H1 (cell line): ENCODE measurements around the gene BPIFB4. TPM values are rescaled to one million over a fixed set of nuclear protein-coding genes. Genes with fewer than 3 reads are reported as not detected.

Experiments used
- CTCF ChIA-PET: fragments of 300-600 bp; sonication (Branson Sonifier 250); formaldehyde crosslinking; loops from one replicate; lab custom pipeline; 2021; ENCODE audit not compliant: partially characterized antibody; lab: Charles Lee
- POLR2A ChIA-PET: fragments of 300-600 bp; sonication (Branson Sonifier 250); formaldehyde crosslinking; loops from one replicate; lab custom pipeline; 2021; ENCODE audit warnings: inconsistent platforms; ENCODE audit not compliant: partially characterized antibody; lab: Charles Lee
- DNase-seq, 2 experiments: peaks; one replicate each; pipeline versions ENCODE4 v3.0.0 to v3.0.0-alpha.2; 2010 to 2022; ENCODE audit warnings: low spot score in 2 of 2, low read depth in 1 of 2, mixed read lengths in 1 of 2
- FAIRE-seq: peaks from 2 replicates; lab custom pipeline; 2011; peaks lifted over from hg19 to GRCh38; lab: Jason Lieb, UNC
- H2AFZ ChIP-seq: 2 replicates; pipeline ENCODE4 v1.8.1; 2012; ENCODE audit warnings: low read length, inconsistent platforms
- H2AK5ac ChIP-seq: 2 replicates; pipeline ENCODE4 v1.6.1; 2013; ENCODE audit warnings: low read depth, low read length
- H2BK120ac ChIP-seq: replicated peaks from 2 replicates; pipeline ENCODE3; 2013; ENCODE audit warnings: low read depth, low read length, inconsistent platforms
- H2BK12ac ChIP-seq: 2 replicates; pipeline ENCODE4 v1.6.1; 2013; ENCODE audit warnings: low read depth, low read length
- H2BK15ac ChIP-seq: 2 replicates; pipeline ENCODE4 v1.6.1; 2013; ENCODE audit warnings: low read length
- H2BK20ac ChIP-seq: 2 replicates; pipeline ENCODE4 v1.6.1; 2013; ENCODE audit warnings: low read length
- H2BK5ac ChIP-seq: 2 replicates; pipeline ENCODE4 v1.6.1; 2013; ENCODE audit warnings: low read depth, low read length
- H3K14ac ChIP-seq: 2 replicates; pipeline ENCODE4 v1.6.1; 2013; ENCODE audit warnings: inconsistent platforms; ENCODE audit not compliant: insufficient read length
- H3K18ac ChIP-seq: 2 replicates; pipeline ENCODE4 v1.6.1; 2013; ENCODE audit warnings: low read length; ENCODE audit errors: extremely low read depth
- H3K23ac ChIP-seq: 2 replicates; pipeline ENCODE4 v1.6.1; 2013; ENCODE audit warnings: inconsistent platforms; ENCODE audit not compliant: insufficient read length
- H3K23me2 ChIP-seq: 2 replicates; pipeline ENCODE4 v1.6.1; 2013; ENCODE audit warnings: low read depth, low read length
- H3K27ac ChIP-seq: 2 replicates; pipeline ENCODE4 v1.6.1; 2011; ENCODE audit warnings: low read depth, low read length, inconsistent platforms
- H3K27me3 ChIP-seq, 4 experiments: replicated peaks in 1 of 4; 1 replicate in 1 of 4; 2 replicates in 3 of 4; pipeline versions ENCODE4 v1.6.1 to v1.8.1; 2011 to 2013; ENCODE audit warnings: low read length in 3 of 4, mild to moderate bottlenecking in 3 of 4, inconsistent platforms in 2 of 4, mixed read lengths in 2 of 4, moderate library complexity in 1 of 4; ENCODE audit not compliant: control insufficient read depth in 3 of 4, insufficient read depth in 3 of 4; ENCODE audit errors: extremely low read depth in 1 of 4
- H3K36me3 ChIP-seq, 4 experiments: 2 replicates each; pipeline versions ENCODE4 v1.6.1 to v1.8.1; 2011 to 2013; ENCODE audit warnings: mild to moderate bottlenecking in 4 of 4, low read length in 3 of 4, moderate library complexity in 2 of 4, control low read depth in 1 of 4, inconsistent platforms in 1 of 4; ENCODE audit not compliant: insufficient read depth in 4 of 4, control insufficient read depth in 2 of 4
- H3K4ac ChIP-seq: replicated peaks from 2 replicates; pipeline ENCODE3; 2013; ENCODE audit warnings: low read length, low read depth, mixed read lengths, inconsistent platforms; ENCODE audit not compliant: insufficient read length
- H3K4me1 ChIP-seq, 4 experiments: replicated peaks in 1 of 4; 1 replicate in 1 of 4; 2 replicates in 3 of 4; pipeline versions ENCODE4 v1.6.1 to v1.8.1; 2011 to 2013; ENCODE audit warnings: low read length in 3 of 4, inconsistent platforms in 2 of 4, mixed read lengths in 1 of 4; ENCODE audit not compliant: insufficient read depth in 4 of 4, control insufficient read depth in 3 of 4
- H3K4me2 ChIP-seq, 2 experiments: 2 replicates each; pipeline versions ENCODE4 v1.6.1 to v1.8.1; 2011 to 2013; ENCODE audit warnings: low read depth in 2 of 2, low read length in 2 of 2, control low read depth in 1 of 2, inconsistent platforms in 1 of 2, mild to moderate bottlenecking in 1 of 2; ENCODE audit not compliant: insufficient read depth in 1 of 2
- H3K4me3 ChIP-seq, 4 experiments: fragments of 200-600, 300-600 bp in 1 of 4; sonication (generic), shearing (Covaris generic), sonication (Bioruptor Twin) in 1 of 4; 2 replicates each; pipeline versions ENCODE4 v1.5.1 to v1.8.1; 2011 to 2016; ENCODE audit warnings: low read length in 4 of 4, low read depth in 3 of 4, control low read depth in 2 of 4, inconsistent platforms in 2 of 4, mild to moderate bottlenecking in 2 of 4, mixed read lengths in 1 of 4, moderate library complexity in 1 of 4; ENCODE audit not compliant: insufficient read depth in 2 of 4; ENCODE audit errors: extremely low read depth in 1 of 4
- H3K56ac ChIP-seq: replicated peaks from 2 replicates; pipeline ENCODE3; 2013; ENCODE audit warnings: low read depth, mild to moderate bottlenecking, mixed read lengths, low read length, inconsistent platforms; ENCODE audit not compliant: insufficient read length
- H3K79me1 ChIP-seq: 2 replicates; pipeline ENCODE4 v1.6.1; 2013; ENCODE audit warnings: low read depth, low read length, control low read depth
- H3K79me2 ChIP-seq, 2 experiments: 2 replicates each; pipeline versions ENCODE4 v1.6.1 to v1.8.1; 2012 to 2013; ENCODE audit warnings: low read length in 2 of 2, mild to moderate bottlenecking in 2 of 2, inconsistent platforms in 1 of 2; ENCODE audit not compliant: insufficient read depth in 2 of 2, control insufficient read depth in 1 of 2
- H3K9ac ChIP-seq, 4 experiments: replicated peaks in 1 of 4; 1 replicate in 1 of 4; 2 replicates in 3 of 4; pipeline versions ENCODE4 v1.6.1 to v1.8.1; 2011 to 2013; ENCODE audit warnings: low read depth in 3 of 4, low read length in 3 of 4, control low read depth in 2 of 4, mild to moderate bottlenecking in 2 of 4, moderate library complexity in 2 of 4, inconsistent platforms in 1 of 4; ENCODE audit errors: extremely low read depth in 1 of 4
- H3K9me3 ChIP-seq, 2 experiments: 2 replicates each; pipeline versions ENCODE4 v1.6.1 to v1.8.1; 2012 to 2013; ENCODE audit warnings: mild to moderate bottlenecking in 2 of 2, moderate library complexity in 2 of 2, control low read depth in 1 of 2, inconsistent platforms in 1 of 2, low read depth in 1 of 2, low read length in 1 of 2, mixed read lengths in 1 of 2; ENCODE audit not compliant: insufficient read depth in 2 of 2
- H4K20me1 ChIP-seq, 2 experiments: replicated peaks in 1 of 2; 2 replicates each; pipeline versions ENCODE3 to v1.8.1; 2011 to 2013; ENCODE audit warnings: inconsistent platforms in 2 of 2, low read length in 2 of 2, mild to moderate bottlenecking in 1 of 2; ENCODE audit not compliant: insufficient read depth in 2 of 2, control insufficient read depth in 1 of 2
- H4K5ac ChIP-seq: 2 replicates; pipeline ENCODE4 v1.6.1; 2013; ENCODE audit warnings: low read length, low read depth, mixed read lengths, inconsistent platforms; ENCODE audit not compliant: insufficient read length
- H4K8ac ChIP-seq: 2 replicates; pipeline ENCODE4 v1.8.0; 2013; ENCODE audit warnings: mild to moderate bottlenecking, moderate library complexity, low read length, inconsistent platforms; ENCODE audit not compliant: insufficient read depth; ENCODE audit errors: extremely low read depth
- H4K91ac ChIP-seq: replicated peaks from 2 replicates; pipeline ENCODE3; 2013; ENCODE audit warnings: low read length, mixed read lengths, inconsistent platforms; ENCODE audit not compliant: insufficient read length
- CHD2 ChIP-seq: IDR thresholded peaks from 2 replicates; pipeline ENCODE4 v1.6.1; 2012; ENCODE audit warnings: low read length, improper control_type of control experiment
- CTBP2 ChIP-seq: IDR thresholded peaks from 2 replicates; pipeline ENCODE4 v1.7.0; 2011; ENCODE audit warnings: borderline replicate concordance, mild to moderate bottlenecking, moderate library complexity, mixed read lengths, low read length; ENCODE audit not compliant: insufficient read depth, insufficient read length
- EGR1 ChIP-seq: IDR thresholded peaks from 2 replicates; pipeline ENCODE4 v1.6.1; 2011; ENCODE audit warnings: low read depth, low read length, borderline replicate concordance
- SP1 ChIP-seq: IDR thresholded peaks from 2 replicates; pipeline ENCODE4 v1.6.1; 2011; ENCODE audit warnings: low read depth, low read length
- TCF12 ChIP-seq: IDR thresholded peaks from 2 replicates; pipeline ENCODE4 v1.6.1; 2011; ENCODE audit warnings: low read depth, mild to moderate bottlenecking, low read length
- WGBS, 2 experiments: shearing (Covaris generic) in 1 of 2; methylation state at CpG; one replicate each; pipeline versions ENCODE4 v1.1.6 to v1.1.7; 2013 to 2015; ENCODE audit warnings: low lambda C conversion rate in 2 of 2, mixed read lengths in 2 of 2, inconsistent platforms in 1 of 2, low coverage in 1 of 2, missing lambda C conversion rate in 1 of 2; ENCODE audit not compliant: insufficient replicate concordance in 2 of 2, insufficient coverage in 1 of 2, insufficient read length in 1 of 2; ENCODE audit errors: extremely low coverage in 1 of 2, missing lambda C conversion rate in 1 of 2; 5-methylcytosine and 5-hydroxymethylcytosine counted together
- polyA plus RNA-seq, 7 experiments: library from polyadenylated mRNA; depleted of rRNA in 3 of 7; stranded (reverse) in 5 of 7; unstranded in 2 of 7; fragments of >200 nt in 5 of 7; fragments of 200-250 nt in 2 of 7; gene quantifications; 1 replicate in 5 of 7; 2 replicates in 1 of 7; 4 replicates in 1 of 7; pipeline versions ENCODE4 v1.2.1 to v1.2.3, GENCODE V29; 2011 to 2013; ENCODE audit warnings: missing spikeins in 2 of 7, mixed read lengths in 2 of 7
- total RNA-seq: library from RNA; stranded (reverse); fragmentation: NEBNext Ultra II Directional; extraction: Animal tissue kit (Norgen Biotek cat#: 25700); gene quantifications from 2 replicates; pipeline ENCODE4 v1.2.1, GENCODE V29; 2021
- TF ChIP-seq, protein P1 (sequence below): IDR thresholded peaks from 2 replicates; pipeline ENCODE4 v1.6.1; 2011; ENCODE audit warnings: low read length, improper control_type of control experiment
- TF ChIP-seq, protein P2 (sequence below): IDR thresholded peaks from 2 replicates; pipeline ENCODE4 v1.6.1; 2012; ENCODE audit warnings: inconsistent platforms

The BPIFB4 gene
- total and polyA plus RNA-seq, 2 of the 8 experiments (the other 6 are each of a cell fraction or from before 2014, with no cell fraction given), result not detected

DNA sequence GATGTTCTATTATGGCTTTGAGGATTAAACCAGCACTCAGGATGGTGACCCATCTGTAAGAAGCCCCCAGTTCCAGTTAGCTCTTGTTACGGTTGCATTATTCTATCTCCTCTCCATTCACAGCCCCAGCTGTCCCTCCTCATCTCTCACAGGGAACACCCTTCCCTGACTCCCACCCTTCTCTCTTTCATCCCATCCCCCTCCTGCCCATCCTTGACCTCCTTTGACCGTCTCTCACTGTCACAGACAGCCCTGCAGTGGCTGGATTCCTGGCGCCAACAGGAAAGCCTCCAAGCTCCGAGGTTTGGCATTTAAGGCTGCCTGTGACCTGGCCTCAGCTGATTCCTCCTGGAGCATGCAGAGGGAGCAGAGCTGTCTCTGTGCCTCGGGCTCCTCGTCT is 4.2 kb upstream of the BPIFB4 start:
- Histone ChIP-seq H3K14ac (no peak overlapping the region), H2AK5ac (no peak overlapping the region), H4K91ac (no peak overlapping the region), H3K27me3 (no peaks in the 10 kb centered on the region), H3K27ac (no peak overlapping the region), H3K4me1 (no peaks in the 10 kb centered on the region), H3K4ac (no peak overlapping the region), H3K18ac (no peak overlapping the region; the same call in 1 of the 2 replicates), H2BK20ac (no peak overlapping the region), H2BK12ac (no peak overlapping the region), H4K20me1 (peaks cover 0 to 2% of the 10 kb centered on the region in 2 experiments), H4K5ac (no peak overlapping the region), H2BK5ac (no peak overlapping the region), H3K79me2 (no peaks in the 10 kb centered on the region), H3K4me2 (no peak overlapping the region), H3K9me3 (no peaks in the 10 kb centered on the region), H3K36me3 (no peaks in the 10 kb centered on the region), H3K9ac (no peak overlapping the region), H3K23me2 (peaks cover 5% of the 10 kb centered on the region; the same call in 1 of the 2 replicates), H4K8ac (no peak overlapping the region), H3K79me1 (no peaks in the 10 kb centered on the region), H2BK120ac (no peak overlapping the region), H2BK15ac (no peak overlapping the region), H2AFZ (no peak overlapping the region), H3K56ac (no peak overlapping the region), H3K23ac (no peak overlapping the region), H3K4me3 (no peak overlapping the region)
- TF ChIP-seq, protein P1, sequence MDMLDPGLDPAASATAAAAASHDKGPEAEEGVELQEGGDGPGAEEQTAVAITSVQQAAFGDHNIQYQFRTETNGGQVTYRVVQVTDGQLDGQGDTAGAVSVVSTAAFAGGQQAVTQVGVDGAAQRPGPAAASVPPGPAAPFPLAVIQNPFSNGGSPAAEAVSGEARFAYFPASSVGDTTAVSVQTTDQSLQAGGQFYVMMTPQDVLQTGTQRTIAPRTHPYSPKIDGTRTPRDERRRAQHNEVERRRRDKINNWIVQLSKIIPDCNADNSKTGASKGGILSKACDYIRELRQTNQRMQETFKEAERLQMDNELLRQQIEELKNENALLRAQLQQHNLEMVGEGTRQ, result no peak
- TF ChIP-seq TCF12 (no peak), EGR1 (no peak), CHD2 (no peak), CTBP2 (no peak), SP1 (no peak)
- TF ChIP-seq, protein P2, sequence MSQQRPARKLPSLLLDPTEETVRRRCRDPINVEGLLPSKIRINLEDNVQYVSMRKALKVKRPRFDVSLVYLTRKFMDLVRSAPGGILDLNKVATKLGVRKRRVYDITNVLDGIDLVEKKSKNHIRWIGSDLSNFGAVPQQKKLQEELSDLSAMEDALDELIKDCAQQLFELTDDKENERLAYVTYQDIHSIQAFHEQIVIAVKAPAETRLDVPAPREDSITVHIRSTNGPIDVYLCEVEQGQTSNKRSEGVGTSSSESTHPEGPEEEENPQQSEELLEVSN, result no peak
- ChIA-PET POLR2A (no interaction called here), CTCF (interaction anchor here (0.6 to 1.4 kb wide), 2 partner anchors 166 to 249 kb away, joined by 3 read pairs; no protein-coding TSS in a partner anchor)
- 73% methylated on average over 6 of the region's 6 CpGs; no CpG with 5 or more reads in 1 of the 2 experiments for WGBS, 2 experiments
- no peak for DNase-seq
- no peak for FAIRE-seq
